HG02885 (cell line): ENCODE results near the gene GRID2.
A peak's percentile ranks its signal among the peaks of the same experiment; 100 is the strongest.
"Not testable (repeated sequence)": the region's sequence is repeated elsewhere in the genome, so short reads cannot be mapped to it uniquely, and the experiment has no call there.

Experiments used
- ATAC-seq: cut with Tn5 transposase; IDR thresholded peaks from one replicate; pipeline ENCODE4 v1.9.1; 2021; ENCODE audit warnings: mild to moderate bottlenecking; ENCODE audit not compliant: unreplicated experiment, poor library complexity

GRID2 gene

DNA sequence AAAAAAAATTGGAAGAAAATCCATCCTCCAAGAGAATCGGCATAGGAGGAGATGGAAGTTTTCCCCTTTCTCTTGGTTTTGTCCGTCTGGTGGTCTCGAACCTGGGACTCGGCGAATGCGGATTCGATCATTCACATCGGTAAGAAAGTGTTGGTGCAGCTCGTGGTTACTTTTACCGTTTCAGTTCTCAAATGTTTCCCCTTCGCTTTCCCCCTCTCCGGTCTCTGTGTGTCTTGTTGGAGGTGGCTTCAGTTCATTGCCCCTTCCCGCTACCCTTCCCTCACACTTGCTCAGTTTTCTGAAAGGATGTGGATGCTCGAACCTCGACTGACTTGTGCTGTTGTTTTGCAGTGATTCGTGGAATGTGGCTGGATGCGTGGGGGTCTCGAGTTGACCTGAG, 840 bp downstream of the GRID2 start:
- no peak for ATAC-seq

DNA sequence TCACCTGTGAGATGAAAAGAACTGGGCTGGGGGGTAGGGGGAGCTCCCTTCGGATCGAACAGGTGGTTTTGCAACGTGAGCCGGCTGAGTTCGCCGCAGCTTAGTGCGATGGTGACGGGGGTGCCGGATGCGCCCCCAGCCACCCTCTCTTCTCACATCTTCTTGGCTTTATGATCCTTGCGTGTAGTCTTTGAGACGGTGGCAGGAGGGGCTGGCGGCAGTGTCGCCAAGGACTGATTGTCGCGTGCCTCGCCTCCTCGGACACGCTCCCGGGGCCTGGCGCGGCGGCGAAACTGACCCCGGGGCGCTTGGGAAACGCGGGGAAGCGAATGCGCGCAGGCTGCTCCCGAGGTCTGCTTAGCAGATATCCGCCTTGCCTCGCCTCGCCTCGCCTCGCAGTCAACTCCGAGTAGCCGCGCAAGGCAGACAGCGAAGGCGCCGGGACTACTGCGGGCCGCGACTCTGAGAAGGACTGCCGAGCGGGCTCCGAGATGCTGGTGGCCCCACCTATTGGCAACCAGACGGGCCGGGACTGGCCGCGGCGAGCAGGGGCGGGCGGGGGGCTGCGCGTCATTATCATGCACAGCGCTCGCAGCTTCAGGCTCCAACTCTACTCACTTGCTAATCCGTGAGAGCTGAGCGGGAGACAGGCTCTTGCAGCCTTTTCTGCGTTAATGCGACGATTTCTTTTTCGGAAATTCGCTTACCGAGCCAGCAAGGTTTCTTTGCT, 1.5 kb downstream of the GRID2 start:
- ATAC-seq: no peak

DNA sequence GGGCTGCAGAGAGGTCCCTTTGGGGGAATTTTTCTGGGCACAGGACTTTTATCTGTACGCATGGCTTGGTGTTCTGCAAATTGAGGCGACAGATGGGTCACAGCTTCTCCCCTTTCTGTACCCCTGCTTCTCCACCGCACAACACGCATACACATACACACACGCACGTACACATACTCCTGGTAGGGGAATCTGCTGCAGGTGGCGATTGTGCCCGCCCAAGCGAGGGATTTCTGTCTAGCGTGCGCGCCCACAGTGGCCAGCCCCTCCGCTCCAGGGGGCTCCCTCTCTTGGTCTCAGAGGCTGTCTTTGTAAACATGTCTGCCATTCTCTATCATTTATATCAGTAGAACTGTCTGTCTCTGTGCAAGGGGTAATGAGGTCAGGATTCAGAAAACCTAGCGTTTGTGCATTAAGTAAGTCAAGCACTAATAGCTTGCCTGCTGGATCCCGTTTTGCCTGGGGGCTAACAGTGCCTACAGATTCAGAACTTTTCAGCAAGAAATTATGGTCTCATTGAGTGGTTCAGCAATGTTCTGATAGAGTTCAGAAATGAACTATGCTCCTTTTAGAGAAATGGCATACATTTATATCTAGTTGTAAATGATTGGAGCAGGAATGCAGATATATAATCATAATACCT, 2.2 kb downstream of the GRID2 start:
- no peak for ATAC-seq

DNA sequence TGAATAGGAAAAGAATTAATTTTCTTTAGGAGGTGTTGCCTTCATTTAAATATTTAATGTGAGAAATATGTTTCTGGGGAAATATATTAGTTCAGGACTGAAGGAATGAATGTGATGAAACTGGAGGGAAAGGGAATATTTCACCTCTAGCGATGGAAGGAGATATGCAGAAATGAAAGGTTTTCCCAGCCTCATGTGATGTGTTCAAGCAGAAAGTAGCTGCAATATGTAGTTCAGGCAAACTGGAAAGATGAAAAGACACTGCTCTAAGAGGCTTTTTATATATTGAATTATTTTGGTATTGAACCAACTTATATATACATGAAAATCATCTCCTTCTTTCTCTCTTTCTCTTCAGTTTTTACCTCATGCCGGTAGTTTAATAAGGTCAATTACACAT, 3.4 kb downstream of the GRID2 start:
- ATAC-seq: no peak

DNA sequence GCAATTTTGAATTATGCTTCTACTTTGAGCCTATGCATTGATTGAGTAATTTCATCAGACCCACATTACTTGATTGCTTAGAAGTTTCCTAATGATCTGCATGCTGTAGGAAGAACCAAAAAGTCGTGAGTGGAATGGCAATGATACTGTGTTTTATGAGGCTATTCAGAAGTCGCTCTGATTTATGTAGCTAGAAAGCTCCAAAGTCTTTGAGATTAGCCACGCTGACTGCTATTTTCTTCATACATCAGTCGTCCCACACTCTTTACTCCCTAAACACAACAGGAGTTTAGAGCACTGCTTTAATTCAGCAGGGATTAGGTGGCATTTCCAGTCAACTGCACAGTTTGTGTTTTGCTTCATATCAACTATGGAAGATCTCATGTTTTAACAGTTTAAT, 4.1 kb downstream of the GRID2 start:
- no peak for ATAC-seq

DNA sequence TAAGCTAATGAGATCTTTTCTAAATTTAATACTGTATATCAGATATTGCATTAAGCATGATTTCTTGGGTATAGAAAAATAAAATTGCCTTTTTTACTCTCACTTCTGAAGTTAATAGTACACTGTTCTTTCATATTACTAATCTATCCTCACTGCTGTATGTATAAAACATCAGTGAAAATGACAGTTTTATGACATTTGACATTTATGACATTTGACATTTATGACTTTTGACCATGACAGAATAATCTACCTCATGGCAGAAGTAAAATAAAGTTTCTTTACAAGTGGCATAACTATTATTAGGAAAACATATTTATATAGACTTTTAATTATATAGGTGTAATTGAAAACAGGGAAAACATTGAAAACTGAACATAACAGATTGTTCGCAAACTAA, 13.3 kb downstream of the GRID2 start:
- ATAC-seq: no peak

DNA sequence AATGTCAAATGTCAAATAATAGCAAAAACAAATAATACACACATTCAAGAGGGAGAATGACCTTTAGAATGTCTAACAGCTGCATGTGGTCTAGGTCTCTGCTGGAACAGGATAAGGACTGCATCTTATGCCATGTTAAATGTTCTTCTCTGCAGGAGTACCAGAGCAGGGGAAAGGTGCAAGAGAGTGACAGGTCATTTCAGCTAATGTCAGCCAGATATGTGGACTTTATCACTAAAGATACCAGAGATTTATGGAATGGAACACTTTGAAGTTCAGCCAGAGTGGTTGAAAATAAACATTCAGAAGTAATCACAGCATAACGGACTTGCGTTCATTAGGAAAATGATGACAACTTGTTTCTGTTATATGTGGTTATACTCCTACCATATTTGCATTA, 24.3 kb downstream of the GRID2 start:
- ATAC-seq: no peak

DNA sequence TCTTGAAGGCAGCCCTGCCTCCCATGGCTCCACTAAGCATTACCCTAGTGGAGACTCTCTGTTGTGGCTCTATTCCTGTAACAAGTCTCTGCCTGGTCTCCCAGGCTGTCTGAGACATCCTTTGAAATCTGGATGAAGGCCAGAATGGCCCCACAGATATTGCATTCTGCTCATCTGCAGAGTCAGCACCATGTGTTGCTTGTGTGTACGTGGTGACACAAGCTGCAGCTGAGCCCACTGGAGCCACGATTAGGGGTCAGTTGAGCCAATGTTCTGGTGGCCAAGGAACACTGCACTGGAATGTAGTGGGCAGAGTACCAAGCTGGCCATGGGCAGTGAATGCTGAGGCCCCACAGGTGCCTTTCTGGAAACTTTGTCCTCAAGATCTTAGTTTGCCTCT, 29.2 kb downstream of the GRID2 start:
- ATAC-seq: no peak

DNA sequence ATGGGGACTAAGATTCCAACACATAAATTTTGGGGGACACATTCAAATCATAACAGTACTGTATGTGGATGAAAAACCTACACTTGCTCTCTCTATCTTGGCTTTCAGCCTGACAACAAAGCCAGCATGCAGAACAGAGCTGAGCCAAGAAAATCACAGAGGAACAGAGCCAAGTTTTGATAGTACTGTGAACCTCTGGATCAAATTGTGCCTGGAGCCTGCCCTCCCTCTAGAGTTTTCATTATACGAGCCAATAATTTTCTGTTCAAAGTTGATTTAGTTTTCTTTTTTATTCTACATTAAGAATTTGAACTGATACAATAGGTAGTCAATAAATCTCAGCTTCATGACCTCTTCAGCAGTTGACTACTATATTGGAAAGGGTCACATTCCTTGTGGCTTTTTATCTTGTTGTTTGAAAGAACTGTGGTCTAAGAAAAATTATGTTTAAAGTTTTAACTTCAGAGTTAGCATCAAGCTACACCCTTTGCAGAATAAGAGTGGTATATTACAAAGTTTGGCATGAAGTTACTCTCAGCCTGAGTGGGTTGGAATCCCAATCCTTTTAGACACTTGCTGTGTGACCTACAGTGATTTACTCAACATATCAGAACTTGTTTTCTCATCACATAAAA, 31.1 kb downstream of the GRID2 start:
- ATAC-seq: no peak

DNA sequence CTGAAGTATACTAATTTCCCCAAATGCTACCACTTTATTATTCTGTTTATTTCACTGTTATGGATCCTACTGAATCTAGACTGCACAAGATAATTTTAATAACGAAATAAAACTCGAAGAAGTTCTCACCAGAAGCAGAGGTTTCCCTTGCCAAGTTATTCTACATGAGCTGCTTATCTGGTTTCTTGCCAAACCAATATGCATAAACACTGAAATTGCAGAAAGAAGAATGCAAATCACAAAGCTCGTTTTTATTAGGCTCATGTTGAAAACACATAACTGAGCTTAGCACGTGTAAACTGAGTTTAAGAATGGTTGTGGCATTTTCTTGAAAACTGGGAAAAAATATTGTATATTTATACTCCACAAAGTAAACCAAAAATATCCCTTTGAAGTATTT, 35.9 kb downstream of the GRID2 start:
- no peak for ATAC-seq

DNA sequence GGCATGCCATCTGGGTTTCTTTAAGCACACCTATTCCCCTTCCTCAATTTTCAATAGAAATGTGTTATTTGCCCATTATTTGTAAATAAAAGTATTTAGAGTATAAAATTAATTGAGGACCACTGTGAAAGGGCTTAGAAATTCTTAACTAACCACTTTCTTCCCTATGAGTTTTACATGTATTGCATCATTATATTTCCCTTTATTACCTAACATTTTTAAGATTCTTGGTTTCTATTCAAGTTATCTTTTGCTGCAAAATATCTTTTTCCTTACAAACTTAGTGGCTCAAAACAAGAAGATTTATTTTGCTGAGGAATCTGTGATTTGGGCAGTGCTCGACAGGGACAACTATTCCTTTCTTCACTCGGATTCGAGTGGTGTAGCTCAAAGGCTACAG, 40.5 kb downstream of the GRID2 start:
- no peak for ATAC-seq

DNA sequence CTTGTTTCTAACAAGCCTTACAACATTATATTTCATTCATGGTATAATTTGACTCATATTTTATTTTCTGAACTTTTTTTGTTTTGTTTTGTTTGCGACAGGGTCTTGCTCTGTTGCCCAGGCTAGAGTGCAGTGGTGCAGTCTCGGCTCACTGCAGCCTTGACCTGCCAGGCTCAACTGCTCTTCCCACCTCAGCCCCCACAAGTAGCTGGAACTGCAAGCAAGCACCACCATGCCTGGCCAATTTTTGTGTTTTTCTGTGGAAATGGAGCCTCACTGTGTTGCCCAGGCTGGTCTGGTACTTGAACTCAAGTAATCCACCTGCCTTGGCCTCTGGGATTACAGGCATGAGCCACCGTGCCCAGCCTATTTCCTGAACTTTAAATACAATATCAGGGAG, 42.5 kb downstream of the GRID2 start:
- ATAC-seq: no peak

DNA sequence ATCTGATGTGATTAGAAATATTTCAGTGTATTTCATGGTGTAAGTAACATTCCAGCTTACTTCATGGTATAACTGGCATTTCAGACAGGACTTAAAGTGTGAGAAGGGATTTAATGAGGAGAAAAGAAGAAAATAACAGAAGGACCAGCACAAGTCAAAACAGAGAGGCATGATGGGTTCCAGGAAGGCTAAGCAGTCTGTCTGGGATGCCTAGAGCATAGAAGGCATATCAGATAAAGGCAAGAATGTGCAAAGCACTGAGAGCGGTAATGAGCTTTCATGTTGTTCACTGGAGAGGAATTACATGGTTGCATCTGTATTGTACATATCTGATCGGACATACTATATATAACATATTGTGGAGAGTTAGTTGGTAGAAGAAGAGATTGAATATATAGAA, 54.2 kb downstream of the GRID2 start:
- no peak for ATAC-seq

DNA sequence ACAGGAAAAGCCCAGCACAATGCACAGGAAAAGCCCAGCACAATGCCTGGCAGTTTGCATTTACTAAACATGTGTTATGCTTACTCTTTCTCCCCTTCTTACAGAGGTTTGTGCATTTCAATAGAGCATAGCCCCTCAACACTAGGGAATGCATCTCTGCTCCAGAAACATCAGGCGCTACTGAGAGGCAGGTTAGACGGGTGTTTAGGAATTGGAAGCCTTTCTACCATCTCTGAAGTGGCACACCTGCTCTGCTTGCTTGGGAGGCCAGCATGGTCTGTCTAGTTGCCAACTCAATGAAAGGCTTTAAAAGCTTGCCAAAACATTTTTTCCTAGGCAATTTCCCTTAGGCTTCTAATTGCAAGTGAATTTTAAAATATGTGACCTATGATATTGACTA, 55.7 kb downstream of the GRID2 start:
- ATAC-seq: no peak

DNA sequence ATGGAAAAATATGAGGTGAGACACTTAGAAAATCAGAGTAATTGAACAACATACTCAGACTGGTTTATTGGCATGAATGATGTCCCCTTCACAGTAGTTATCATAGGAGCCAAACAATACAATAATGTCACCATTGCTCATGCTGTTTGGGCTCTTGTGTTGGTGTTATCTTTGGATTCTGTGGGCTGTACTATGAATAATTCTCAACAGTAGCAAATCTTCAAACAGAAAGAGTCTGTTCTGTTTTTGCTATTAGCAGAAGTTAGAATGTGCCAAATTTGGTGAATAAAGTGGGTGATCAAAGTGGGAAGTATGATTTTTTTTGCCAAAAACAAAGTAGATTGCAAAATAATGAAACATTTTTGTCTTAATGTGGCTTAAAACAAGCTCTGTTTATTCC, 58.3 kb downstream of the GRID2 start:
- no peak for ATAC-seq

DNA sequence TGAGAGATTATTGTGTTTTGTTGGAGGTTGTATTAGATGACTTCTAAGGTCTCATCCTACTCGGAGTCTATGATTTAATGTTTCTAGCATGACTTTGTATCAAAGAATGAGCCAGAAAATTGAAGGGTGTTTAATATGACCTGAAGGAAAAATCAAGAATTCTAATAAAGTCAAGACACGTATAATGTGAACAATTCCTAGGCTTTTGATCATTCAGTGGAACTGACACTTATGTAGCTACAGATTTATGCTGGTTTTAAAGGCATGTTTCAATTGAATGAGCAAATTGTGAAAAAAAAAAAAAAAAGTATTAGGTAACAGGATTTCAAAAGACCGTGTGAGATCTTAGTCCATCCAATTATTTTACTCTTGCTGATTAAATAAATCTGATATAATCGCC, 64.9 kb downstream of the GRID2 start:
- ATAC-seq: no peak

DNA sequence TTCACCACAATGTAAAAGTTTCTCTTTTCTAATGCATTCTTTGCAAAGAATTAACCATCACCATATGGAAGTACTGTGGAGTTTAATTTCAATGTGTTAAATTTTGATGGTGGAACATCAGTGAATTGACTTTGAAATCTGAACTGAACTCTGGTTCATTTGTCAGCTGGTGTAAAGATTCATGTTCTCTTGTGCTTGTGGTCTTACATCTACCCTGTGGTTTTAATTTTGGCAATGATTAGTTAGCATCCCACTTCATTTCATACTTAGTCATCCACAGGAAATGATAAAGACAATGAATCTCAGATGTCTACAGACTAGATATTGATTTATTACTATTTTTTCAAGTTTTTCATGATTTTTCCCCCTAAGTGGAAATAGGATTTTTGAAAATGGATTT, 77.8 kb downstream of the GRID2 start:
- ATAC-seq: no peak

DNA sequence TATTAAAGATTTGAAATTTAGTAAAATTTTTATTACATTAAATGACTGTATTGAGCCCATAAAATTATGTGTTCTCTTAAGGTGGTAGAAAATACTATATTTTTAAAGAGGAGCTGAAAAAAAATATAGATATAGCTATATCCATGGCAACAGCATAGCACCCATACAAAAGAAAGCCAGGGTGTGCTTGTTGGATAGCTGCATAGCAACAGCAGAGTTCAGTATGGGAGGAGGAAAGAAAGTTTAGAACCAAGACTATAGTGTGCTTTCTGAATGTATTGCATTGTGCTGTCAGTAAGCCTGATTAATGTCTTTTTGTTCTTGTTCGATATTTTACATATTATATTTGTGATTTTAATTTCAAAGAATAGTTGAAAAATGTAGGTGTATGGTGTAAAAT, 78.4 kb downstream of the GRID2 start:
- no peak for ATAC-seq

DNA sequence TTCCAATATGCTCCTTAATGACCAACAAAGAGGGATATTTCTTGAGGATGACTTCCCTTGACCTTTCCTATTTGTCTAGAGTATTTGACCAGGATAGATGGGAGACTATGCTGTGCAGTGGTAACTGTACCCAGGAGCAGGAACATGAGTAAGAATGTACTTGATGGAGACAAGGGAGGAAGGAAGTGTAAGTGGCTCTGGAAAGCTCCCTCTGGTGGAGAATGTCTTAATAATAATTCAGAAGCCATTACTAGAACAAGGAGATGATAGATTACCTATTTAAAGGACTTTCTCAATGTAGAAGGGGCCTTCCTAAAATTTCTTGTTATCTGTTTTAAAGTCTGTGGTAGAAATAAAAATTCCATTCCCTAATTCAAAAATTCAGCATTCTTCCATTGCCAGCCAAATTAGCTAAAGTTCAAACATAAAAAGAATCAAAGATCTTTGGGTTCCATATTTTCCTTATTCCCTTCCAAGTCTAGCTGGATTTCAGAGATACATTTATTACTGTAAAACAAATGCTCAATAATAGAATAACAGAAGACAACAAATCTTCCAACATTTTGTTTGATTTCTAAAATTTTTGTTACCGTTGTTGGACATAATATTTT, 83.8 kb downstream of the GRID2 start:
- peak; percentile 94 for ATAC-seq

DNA sequence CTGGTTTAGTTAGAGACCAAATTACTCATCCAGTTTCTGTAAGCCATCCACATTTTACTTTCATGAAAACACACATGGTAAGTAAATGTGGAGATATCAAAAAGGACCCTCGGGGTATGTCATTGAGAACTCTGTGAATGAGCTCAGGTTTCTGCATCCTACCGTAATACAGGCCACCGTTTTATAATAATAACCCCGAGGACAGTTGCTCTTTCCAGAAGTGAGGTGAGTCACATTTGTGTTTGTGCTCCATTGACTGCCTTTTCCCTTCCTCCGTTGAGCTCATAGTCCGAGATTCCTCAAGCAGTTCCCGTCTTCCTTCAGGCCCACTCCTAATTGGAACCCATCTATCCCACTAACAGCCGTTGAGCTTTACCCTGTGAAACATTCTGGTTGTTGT, 95.3 kb downstream of the GRID2 start:
- no peak for ATAC-seq

DNA sequence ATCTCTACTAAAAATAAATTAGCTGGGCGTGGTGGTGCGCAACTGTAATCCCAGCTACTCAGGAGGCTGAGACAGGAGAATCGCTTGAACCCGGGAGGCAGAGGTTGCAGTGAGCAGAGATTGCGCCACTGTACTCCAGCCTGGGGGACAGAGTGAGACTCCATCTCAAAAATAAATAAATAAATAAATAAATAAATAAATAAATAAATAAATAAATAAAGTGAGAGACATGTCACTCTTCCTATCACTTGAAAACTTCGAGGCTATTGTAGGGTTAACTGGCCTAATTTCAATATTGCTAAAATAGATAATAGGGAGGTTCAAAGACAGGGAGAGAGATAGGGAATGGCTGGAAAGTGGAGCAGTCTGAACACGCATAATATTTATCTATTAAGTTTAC, 99.8 kb downstream of the GRID2 start:
- ATAC-seq: not testable (repeated sequence)
